AG04449 (cell line): ENCODE measurements around the gene DLG3.
"Not testable (repeated sequence)": the region's sequence is repeated elsewhere in the genome, so short reads cannot be mapped to it uniquely, and the experiment has no call there.

Experiments
- CTCF ChIA-PET: fragments of 350-600 bp; formaldehyde crosslinking; extraction: SDS; loops from one replicate; lab custom pipeline; 2021; ENCODE audit warnings: antibody characterized with exemption; lab: Yijun Ruan, JAX
- POLR2A ChIA-PET: fragments of 400-600, 350-600 bp; formaldehyde crosslinking; extraction: SDS; loops from one replicate; lab custom pipeline; 2020; ENCODE audit warnings: antibody characterized with exemption, inconsistent platforms; lab: Yijun Ruan, JAX
- DNase-seq: peaks from one replicate; pipeline ENCODE4 v3.0.0-alpha.2; 2010; ENCODE audit warnings: low read depth, low spot score
- H3K4me3 ChIP-seq: 2 replicates; pipeline ENCODE4 v1.5.1; 2011; ENCODE audit warnings: low read depth, mild to moderate bottlenecking, control low read depth, low read length
- CTCF ChIP-seq: IDR thresholded peaks from one replicate; pipeline ENCODE4 v1.5.1; 2011; ENCODE audit warnings: mild to moderate bottlenecking, moderate library complexity, low read length, control low read depth, inconsistent platforms; ENCODE audit not compliant: insufficient read depth; ENCODE audit errors: missing control alignments

DLG3 gene

GRCh38 chrX:70509078-70509477 is 64.4 kb downstream of the DLG3 start:
- TF ChIP-seq CTCF, result no peak
- no peak for DNase-seq
- ChIA-PET CTCF (no interaction called here), POLR2A (no interaction called here)
- no peak overlapping the region for H3K4me3 ChIP-seq

DNA sequence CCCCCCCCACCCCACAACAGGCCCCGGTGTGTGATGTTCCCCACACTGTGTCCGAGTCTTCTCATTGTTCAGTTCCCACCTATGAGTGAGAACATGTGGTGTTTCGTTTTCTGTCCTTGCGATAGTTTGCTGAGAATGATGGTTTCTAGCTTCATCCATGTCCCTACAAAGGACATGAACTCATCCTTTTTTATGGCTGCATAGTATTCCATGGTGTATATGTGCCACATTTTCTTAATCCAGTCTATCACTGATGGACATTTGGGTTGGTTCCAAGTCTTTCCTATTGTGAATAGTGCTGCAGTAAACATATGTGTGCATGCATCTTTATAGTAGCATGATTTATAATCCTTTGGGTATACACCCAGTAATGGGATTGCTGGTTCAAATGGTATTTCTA is 70.6 kb downstream of the DLG3 start:
- POLR2A ChIA-PET, DNase-seq, H3K4me3 ChIP-seq, CTCF ChIA-PET: not testable (repeated sequence)

DNA sequence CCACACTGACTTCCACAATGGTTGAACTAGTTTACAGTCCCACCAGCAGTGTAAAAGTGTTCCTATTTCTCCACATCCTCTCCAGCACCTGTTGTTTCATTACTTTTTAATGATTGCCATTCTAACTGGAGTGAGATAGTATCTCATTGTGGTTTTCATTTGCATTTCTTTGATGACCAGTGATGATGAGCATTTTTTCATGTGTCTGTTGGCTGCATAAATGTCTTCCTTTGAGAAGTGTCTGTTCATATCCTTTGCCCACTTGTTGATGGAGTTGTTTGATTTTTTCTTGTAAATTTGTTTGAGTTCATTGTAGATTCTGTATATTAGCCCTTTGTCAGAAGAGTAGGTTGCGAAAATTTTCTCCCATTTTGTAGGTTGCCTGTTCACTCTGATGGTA is 71.1 kb downstream of the DLG3 start:
- H3K4me3 ChIP-seq, DNase-seq, POLR2A ChIA-PET, CTCF ChIA-PET: not testable (repeated sequence)

DNA sequence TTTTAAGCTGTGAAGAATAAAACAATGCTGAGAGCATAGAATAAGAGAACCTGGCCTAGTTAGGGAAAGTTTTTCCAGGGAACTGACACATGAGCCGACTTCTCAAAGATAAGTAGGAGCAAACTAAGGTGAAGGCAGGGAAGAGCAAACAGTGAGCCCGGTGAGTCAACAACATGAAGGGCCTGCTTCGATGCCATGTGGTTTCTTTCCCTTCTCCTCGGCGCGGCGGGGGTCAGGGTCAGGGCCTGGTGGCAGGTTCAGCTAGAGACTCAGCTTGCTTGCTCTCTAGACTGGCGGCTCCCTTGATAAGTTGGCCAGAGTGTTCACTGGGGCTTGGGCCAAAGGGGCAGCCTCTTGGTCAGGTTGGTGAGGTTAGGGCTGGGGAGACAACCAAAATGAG is 81.1 kb downstream of the DLG3 start:
- no peak for DNase-seq
- POLR2A ChIA-PET, result no interaction called here

GRCh38 chrX:70527053-70527452 is 82.4 kb downstream of the DLG3 start:
- ChIA-PET POLR2A (no interaction called here), CTCF (no interaction called here)
- no peak overlapping the region for H3K4me3 ChIP-seq
- DNase-seq, result no peak
- TF ChIP-seq CTCF, result no peak

More for the DNA sequence above, 81.1 kb downstream of the DLG3 start:
- H3K4me3 ChIP-seq, result no peak overlapping the region
- CTCF ChIA-PET, result interaction anchor here (0.9 kb wide), 1 partner anchor 28 kb away, joined by 3 read pairs; no protein-coding TSS in a partner anchor
- no peak for TF ChIP-seq CTCF

DNA sequence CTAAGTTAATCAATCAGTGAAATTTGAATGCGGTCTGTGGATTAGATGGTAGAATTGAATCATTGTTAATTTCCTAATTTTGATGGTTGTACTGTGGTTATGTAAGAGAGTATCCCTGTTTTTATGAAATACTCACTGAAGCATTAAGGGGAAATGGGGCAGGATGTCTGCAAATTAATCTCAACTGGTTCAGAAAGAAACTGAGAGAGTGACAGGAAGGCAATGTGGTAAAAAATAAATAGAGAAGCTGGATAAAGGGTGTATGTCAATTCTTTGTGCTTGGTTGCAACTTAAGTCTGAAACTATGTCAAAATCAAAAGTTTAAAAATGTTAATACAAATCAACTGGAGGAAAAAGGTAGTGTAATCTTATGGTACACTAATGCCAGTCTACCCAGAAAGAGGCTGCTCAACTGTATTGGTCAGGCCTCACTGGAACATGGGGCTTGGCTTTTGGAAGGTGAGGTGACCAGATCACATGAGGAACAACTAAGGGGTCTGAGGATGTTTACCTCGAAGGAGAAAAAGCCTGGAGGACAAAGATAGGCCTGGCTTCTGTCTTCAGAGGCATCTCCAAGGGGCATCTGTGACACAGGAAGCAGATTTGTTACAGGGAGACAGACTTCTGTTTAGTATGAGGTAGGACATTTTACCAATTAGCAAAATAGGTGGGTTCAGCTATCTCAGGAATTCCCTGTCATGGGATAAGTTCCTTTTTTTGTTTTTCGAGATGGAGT is 83.1 kb downstream of the DLG3 start:
- no peak for TF ChIP-seq CTCF
- ChIA-PET CTCF (no interaction called here), POLR2A (no interaction called here)
- no peak overlapping the region for H3K4me3 ChIP-seq
- no peak for DNase-seq

GRCh38 chrX:70535198-70535597 is 90.6 kb downstream of the DLG3 start:
- no peak for TF ChIP-seq CTCF
- CTCF ChIA-PET, result no interaction called here
- POLR2A ChIA-PET, result no interaction called here
- DNase-seq, result no peak
- H3K4me3 ChIP-seq, result no peak overlapping the region
